Esophagus muscularis mucosa (tissue), 4 donors: ENCODE results near the gene ZNF532.

Source experiments
- CTCF ChIP-seq, 3 experiments: fragments of 200-600 bp in 2 of 3; fragments of 450-650 bp in 1 of 3; sonication (generic) in 2 of 3; IDR thresholded peaks; one replicate each; pipeline ENCODE4 v1.5.1; 2017 to 2019; ENCODE audit warnings: antibody characterized with exemption in 3 of 3, mild to moderate bottlenecking in 2 of 3, moderate library complexity in 1 of 3
- EP300 ChIP-seq: sonication (generic); formaldehyde crosslinking; IDR thresholded peaks from one replicate; pipeline ENCODE4 v1.6.1; 2017; ENCODE audit warnings: antibody characterized with exemption
- POLR2A ChIP-seq: fragments of 450-650 bp; IDR thresholded peaks from one replicate; pipeline ENCODE4 v1.6.1; 2017; ENCODE audit warnings: antibody characterized with exemption, moderate library complexity, mild to moderate bottlenecking, low read depth
- POLR2AphosphoS5 ChIP-seq, 2 donors: sonication (generic); formaldehyde crosslinking; IDR thresholded peaks; one replicate each; pipeline ENCODE4 v1.6.1; 2017; ENCODE audit warnings: antibody characterized with exemption in 2 of 2

DNA sequence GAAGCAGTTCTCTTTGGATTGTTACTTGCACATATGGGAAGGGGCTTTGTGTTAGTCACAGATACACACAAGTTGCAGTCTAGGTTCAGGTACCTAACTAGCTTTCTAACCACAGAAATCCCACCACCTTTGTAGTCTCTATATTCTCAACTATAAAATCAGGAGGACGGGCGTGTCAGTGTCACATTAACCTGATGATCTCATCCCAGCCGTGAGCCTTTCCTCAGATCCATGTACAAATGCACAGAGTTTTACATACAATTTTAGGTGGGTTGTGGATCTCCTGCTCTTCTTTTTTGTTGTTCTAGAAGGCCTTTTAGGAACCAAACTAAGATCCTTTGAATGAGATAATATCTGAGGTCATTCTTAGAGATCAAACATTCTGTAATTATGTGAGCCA is 94.0 kb downstream of the ZNF532 start:
- TF ChIP-seq POLR2AphosphoS5 (IDR thresholded peaks at IDR 0.05) (no peak), CTCF (IDR thresholded peaks at IDR 0.05) (no peak), EP300 (no peak), POLR2A (no peak)
